ENCODE measurements around the gene PRPH2.

DNA sequence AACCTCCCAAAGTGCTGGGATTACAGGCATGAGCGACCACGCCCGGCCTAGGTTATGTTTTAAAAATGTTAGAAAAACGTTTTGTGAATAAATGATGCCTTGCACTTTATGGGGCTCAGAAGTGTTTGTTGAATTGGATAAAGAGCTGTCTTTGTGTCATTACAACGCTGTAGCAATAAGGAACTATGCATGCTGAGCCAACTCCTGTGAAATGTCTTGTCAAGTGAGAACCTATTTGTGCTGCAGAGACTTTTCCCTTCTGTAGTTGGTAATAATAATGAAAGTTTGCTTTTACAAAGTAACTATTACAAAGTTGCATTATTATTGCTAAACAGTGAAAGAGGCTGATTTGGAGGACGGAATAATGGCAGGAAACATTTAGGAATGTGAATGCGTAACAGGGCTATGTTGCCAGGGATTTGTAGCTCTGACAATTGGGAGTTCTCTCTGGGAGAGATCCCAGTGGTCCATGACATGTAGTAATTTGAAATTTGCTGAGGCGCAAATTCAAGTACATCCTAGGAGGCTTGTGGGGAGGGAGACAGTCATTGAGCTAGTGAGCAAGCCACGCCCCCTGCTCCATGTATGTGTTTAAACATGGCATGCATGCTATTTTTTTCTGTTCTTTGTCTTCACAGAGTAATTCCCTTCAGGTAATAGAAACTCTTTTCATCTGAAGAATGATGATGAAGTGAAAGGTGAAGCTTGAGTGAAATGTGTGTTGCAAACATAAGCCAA lies 42.7 kb upstream of the PRPH2 start:
- TF ChIP-seq, protein P1, sequence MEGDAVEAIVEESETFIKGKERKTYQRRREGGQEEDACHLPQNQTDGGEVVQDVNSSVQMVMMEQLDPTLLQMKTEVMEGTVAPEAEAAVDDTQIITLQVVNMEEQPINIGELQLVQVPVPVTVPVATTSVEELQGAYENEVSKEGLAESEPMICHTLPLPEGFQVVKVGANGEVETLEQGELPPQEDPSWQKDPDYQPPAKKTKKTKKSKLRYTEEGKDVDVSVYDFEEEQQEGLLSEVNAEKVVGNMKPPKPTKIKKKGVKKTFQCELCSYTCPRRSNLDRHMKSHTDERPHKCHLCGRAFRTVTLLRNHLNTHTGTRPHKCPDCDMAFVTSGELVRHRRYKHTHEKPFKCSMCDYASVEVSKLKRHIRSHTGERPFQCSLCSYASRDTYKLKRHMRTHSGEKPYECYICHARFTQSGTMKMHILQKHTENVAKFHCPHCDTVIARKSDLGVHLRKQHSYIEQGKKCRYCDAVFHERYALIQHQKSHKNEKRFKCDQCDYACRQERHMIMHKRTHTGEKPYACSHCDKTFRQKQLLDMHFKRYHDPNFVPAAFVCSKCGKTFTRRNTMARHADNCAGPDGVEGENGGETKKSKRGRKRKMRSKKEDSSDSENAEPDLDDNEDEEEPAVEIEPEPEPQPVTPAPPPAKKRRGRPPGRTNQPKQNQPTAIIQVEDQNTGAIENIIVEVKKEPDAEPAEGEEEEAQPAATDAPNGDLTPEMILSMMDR (IDR thresholded peaks at IDR 0.05) = no peak
- TF ChIP-seq POLR2A (IDR thresholded peaks at IDR 0.05) = no peak
